NCI-H510A treated with DMSO at 0.1 percent for 48 hours (cell line): ENCODE measurements around the gene TCERG1L.

Experiments used
- DNase-seq: peaks from one replicate; lab custom pipeline; 2025; lab: John Stamatoyannopoulos, UW

Gene TCERG1L

DNA sequence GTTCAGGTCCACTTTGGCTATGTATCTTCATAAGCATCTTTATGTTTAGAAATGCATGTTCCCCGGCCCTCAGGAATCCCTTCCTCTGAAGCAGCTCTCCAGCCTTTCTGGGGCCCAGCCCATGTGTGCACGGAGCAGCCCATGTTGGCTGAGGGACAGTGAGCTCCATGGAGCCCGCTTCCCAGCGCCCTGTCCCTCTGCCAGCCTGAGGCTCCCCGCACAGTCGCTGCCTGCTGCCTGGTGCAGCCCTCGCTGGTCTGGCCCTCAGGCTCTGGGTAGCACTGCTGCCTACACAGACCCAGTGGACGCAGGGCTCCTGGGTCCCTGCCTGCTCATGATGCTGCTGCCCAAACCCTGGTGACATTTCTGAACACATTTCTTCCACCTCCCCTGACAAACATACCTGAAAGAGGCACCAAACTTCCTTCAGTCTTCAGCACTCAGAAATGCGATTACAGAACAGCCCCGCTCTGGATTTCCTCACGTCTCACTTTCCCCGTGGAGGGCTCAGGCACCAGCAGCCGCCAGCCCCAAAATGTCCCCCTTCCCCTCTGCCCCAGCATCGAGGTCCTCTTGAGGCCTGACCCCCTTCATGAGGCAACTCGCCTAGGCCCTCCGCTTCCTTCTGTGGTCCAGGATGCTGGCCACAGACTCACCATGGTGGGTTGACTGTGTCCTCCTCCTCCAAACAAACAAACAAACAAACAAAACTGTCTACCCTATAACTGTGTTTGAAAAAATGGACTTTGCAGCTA is 5.0 kb upstream of the TCERG1L start:
- DNase-seq: no peak

DNA sequence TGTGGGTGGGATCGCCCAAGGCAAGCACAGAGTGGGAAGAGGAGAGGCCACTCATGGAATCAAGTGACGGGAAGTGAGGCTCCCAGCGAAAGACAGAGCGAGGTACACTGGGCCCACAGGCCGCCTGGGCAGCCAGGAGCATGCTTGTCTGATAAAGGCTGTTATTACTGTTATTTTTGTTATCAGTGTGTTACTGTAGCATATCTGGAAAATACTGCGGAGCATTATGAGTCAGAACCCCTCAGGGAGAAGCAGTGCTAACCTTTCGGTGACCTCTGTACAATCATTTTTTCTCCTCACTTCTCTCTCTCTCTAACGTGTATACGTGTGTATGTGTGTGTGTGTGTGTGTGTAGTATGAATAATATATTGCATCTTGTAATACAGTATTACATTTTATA is 3.8 kb upstream of the TCERG1L start:
- DNase-seq: no peak

DNA sequence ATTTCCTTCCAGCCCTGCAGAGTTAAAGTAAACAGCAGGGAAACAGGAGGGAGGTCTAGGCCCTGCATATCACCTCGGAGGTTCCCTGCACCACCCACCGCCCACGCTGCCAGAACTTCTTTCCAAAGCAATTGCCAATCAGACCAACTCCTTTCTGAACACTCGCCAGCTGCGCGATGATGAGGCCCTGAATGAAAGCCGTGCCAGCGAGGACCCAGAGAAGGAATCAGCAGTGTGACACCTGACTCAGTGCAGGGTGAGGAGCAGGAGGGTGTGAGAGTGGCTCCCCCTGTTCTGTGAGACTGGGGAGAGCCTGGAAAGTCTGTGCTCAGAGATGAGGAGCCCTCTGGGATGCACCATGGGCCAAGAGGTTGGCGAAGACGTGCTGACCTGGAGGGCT is 3.3 kb upstream of the TCERG1L start:
- DNase-seq: no peak

DNA sequence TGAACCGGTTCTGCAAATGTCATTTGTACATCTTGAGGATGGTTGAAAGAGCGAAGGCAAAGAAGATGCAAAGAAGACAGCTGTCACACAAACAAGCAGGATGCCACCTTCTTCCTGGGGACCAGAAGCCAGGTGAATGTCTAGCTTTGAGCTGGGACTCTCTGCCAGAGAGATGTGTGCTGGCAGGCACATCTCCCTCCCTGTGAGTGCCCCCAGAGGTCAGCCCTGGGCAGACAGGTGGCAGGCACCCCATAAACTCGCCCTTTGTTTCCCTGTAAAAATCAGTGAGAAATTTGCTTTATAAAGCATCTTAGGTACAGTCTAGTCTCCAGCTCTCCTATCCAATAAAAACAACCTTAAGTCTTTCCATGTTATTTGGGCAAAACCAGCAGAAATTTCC is 2.6 kb upstream of the TCERG1L start:
- no peak for DNase-seq

DNA sequence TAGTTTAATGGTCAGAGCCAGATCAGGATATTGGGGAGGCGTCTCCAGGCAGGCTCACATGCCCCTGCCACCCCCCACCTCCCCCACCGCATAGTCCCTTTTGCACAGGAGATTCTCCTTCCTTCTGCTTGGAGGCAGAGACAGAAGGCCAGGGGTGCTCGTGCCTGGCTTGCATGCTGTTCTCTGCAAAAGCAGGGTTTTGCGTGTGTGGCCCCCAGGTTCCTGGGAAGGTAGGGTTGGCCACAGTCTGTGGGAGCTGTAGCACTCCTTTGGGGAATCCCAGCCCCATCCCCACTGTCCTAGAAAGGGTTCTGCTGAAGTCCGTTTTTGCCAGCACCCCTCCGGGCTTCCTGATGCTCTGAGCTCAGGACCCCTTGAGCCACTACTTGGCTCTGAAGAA is 1.9 kb upstream of the TCERG1L start:
- DNase-seq: no peak

DNA sequence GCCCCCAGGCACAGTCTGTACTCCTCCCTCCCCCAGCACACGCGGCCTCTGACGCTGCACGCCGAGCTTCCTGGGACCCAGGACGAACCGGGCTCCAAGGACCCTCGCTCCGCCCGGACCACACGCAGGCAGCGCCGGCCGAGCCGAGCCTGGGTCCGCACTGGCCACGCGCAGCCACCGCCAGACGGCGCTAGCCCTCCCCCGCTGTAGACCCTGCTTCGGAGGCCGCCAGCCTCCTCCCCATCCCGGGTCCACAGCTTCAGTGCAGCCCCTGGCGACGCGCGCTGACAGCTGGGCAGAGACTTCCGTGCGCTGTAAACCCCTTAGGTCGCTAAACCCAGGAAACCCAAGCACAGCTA is 936 bp upstream of the TCERG1L start:
- peak; percentile 61 for DNase-seq

DNA sequence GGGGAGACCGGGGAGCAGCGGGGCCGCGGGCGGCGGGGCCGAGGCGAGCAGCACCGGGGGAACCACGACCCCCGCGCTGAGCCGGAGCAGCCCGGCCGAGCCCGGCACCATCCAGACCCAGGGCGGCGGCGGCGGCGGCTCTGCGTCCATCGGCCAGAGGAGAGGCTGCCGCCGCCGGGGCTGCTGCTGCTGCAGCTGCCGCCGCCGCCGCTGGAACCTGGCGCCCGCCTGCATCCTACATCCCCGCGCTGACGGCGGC is 190 bp downstream of the TCERG1L start:
- no peak for DNase-seq

DNA sequence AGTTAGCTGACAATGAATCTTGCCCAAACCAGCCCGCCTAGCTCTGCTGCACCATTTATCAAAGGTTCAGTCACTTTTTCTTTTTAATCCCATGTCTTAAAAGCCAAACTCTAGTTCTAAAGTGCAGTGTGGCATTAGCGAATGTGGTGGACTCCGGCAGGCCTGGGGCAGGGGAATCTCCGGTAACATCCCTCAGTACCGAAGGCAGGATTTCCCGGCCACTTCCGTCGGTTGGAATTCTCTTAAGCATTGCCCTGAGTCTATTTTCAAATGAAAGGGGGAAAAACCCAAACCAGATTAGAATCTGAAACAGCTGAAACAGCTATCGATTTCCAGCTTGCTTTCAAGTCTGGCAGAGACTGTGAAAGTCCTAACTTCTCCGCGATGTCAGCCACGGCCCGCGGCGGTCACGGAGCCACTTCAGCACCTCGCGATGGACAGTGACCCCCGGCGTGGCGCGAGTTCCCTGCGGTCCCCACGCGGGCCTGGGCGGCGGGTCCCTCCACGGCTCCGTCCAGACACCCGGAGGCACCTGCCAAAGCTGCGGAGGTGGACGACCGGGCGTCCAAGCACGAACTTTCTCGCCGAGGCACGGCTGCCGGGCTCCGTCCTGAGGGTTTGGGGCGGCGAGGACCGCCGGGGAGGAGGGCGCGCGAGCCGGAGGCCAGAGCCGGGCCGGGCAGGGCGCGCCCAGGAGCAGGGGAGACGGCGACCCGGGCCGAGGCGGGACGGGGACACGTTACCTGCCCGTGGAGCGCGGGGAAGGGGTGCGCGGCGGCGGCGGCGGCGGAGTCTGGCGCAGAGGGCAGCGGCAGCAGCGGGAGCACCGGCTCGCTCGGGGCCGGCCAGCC is 745 bp downstream of the TCERG1L start:
- DNase-seq: peak; percentile 57

DNA sequence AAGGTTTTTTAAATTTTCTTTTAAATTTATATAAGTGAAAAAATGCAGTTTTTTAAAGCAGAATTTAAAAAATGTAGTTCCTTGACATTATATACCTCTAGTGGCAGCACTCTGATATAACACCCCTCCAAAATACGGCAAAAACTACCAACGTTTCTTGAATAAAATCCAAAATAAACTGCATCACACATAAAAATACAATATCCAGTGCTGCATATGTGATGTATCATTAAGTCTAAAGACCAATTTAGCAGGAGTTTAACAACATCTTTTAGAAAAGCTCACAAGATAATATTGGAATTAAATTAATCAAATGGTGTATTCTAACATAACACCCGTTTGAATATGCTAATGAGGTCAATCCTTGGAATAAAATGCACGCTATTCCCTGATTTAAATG is 1.4 kb downstream of the TCERG1L start:
- DNase-seq: peak; percentile 58

DNA sequence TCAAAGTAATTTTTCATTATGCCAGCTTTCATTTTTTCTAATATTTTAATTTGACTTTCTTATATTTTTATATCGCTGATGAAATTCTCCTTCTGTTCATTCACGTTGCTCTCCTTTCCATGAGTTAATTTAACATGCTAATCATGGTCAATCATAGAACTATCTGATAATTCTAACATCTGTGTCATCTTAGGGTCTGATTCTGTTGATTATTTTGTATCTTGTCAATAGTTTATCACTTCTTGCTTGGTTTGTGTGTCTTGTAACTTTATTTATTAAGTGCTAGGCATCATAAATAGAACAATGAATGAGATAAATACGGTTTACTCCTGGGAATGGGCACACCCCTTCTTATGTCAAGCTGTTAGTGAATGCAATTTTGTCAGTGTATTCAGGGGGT is 11.0 kb downstream of the TCERG1L start:
- DNase-seq: no peak

DNA sequence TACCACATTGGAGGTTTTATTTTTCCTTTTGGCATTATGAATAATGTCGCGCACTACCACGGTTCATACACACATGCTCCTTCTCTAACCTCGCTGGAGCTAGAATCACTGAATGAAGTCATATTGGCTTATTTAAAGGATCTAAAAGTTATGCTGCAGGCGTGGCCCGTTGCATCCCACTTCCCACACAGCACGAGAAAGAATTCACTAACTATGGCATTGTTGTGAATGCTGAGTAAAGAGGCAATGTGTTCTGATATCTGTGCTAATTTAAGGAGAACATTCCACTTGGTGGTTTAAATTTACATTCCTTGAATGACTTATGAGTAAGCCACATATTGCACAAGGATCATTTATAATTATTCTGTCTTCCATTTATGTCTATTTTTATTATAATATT is 20.7 kb downstream of the TCERG1L start:
- DNase-seq: no peak

DNA sequence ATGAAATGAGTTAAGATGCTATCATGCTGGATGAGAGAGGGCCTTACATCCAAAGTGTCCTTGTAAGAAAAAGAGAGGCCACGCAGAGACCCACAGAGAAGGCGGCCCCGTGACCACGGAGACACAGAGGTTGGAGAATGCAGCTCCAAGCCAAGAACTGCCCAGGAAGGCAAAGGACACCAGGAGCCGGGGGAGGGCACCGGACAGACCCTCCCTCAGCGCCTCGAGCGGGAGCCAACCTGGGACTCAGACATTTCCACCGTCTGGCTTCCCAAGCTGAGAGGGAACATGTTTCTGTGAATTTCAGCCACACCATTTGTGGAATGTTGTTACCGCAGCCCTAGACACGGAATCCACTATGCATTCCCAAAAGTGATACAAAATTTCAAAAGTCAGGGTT is 22.9 kb downstream of the TCERG1L start:
- no peak for DNase-seq

DNA sequence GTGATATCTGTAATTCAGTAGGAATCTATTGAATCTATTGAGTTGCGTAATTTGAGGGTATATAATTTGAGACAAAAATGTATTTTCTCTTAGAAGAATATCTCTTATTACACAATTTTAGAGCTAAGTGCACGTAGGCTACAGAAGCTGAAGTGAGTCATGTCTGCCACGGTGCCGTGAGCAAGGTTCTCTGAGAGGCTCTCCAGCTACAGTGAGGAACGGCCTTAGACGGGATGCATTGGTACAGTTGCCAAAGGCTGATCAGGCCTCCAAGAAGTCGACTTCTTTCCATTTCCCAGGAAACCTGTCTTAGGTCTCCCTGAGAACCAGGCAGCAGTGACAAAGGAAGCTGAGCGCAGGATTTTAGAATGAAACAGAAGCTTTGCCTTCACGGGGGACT is 28.6 kb downstream of the TCERG1L start:
- DNase-seq: no peak

DNA sequence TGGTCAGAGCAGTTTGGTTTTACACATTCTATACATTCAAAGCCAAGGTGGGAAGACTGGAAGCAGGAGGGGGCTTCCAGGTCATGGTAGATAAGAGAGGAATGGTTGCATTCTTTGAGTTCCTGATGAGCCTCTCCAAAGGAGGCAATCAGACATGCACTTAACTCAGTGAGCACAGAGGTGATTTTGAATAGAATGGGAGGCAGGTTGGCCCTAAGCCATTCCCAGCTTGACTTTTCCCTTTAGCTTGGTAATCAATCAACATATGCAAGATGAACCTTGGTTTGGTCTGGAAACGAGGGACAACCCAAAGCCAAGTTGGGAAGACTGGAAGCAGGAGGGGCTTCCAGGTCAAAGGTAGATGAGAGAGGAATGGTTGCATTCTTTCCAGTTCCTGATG is 31.4 kb downstream of the TCERG1L start:
- DNase-seq: no peak

DNA sequence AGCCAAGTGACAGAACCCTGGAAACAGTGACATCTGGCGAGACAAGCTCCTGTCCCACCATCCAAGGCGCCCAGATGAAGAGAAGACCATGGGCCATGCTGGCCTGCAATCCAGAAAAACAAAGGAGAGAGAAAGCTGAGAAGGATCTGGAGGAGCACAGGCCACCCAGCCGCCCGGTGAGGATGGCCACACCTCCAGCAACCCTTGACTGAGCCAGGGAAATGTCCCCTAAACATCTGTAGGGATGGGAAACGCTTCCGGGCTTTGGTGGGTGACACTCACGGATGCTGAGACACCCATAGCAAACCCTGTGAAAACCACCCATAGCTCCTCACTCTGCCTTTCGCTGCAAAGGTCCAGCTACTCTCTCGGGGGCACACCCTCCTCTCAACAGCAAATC is 32.0 kb downstream of the TCERG1L start:
- no peak for DNase-seq

DNA sequence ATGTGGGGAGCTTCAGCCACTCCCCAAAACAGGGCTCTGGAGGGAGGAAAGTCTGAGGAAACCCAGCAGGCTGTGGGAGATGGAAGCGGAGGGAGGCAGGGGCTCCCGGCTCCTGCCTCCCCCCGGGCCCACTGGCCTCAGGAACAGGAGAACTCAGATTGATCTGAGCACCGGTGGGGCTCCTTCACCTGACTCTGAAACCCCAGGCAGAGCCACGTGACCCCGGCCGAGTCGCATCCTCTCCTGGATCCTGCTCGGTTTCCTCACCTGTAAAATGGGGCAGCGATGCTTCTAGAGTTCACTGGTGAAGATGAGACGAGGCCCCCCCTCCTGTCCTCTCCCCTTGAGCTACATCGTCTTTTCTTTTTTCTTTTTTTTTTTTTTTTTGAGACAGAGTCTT is 33.6 kb downstream of the TCERG1L start:
- DNase-seq: no peak

DNA sequence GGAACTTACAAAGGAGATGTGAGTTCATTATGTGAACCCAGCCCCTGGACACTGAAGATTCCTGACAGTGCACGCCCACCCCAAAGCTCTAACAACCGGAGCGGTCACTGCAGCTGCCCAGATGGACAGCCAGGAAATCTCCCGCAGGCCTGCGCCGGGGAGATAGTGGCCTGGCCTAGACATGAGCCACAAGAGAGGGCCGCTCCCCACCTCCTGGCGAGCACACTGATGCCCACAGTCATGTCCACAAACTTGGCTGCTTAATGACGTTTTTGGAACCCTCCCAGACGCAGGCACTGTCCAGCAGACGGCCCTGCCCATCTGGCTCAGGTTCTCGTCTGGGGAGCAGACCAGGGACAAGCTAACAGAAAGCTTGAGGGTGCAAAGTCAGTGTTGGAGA is 34.2 kb downstream of the TCERG1L start:
- DNase-seq: no peak

DNA sequence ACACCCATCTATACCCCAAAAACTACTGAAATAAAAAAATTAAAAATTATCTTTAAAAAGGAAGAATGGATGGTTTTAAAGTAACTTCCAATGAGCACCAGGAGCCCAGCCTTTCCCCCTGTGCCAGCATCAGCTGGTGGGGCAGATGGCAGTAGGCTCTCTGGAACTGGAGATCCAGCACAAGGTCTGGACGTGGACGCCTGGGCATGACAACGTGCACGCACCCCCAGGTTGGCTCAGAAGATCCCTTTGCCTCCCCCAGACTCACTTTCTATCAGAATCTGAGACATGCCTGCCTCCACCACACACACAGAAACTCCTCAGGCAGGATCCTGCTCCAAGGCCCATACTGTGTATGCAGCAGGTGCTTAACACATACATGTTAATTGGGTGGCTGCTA is 35.8 kb downstream of the TCERG1L start:
- no peak for DNase-seq

DNA sequence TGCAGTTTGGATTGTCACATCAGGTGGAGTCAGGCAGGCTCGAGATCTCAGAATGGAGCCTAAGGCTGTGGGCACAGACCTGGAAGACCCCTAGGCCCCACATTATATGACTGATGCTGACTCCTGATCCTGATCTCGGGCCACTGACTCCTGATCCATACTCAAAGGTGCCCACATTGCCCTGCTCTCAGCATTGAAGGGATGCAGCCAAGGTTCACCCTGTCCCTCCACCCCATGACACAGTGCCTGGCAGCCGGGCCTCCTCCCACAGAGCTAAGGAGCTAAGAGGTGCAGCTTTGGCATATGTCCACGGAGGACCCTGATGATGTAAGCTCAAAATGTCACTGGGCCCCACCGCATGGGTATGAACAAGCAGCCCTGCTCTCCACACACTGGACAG is 36.6 kb downstream of the TCERG1L start:
- DNase-seq: no peak

DNA sequence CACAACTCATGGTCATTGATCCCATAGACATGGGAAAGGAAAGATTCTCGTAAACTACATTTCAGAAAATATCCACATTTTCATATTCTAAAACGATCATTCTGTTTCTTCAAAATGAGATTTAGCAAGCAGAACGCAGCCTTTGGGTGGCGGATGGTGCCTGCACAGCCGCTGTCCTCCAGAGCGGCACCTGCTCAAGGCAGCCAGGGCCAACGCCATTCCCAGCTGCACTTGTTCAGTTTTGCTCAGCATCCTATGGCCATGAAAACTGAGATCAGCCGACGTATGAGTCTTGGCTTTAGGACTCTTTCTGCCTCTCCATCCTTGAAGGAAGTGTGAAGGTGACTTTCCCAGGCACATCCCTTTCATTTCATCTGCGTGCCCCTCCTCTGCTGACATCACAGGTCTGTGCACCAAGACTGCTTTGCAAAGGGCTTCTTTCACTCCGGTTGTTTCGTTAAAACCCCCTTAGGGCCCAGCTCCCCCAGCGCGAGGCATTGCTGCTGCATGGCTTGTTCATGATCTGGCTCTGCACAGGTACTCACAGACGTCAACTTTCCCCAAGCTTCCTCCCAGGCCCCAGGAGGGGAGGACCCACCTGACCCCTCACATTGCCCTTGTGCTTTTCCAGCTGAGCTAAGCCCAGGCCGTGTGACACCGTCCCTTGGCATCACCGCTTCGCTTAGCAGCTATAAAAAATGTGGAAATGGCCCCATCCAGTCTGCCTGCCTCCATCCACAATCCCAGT is 37.2 kb downstream of the TCERG1L start:
- DNase-seq: no peak

DNA sequence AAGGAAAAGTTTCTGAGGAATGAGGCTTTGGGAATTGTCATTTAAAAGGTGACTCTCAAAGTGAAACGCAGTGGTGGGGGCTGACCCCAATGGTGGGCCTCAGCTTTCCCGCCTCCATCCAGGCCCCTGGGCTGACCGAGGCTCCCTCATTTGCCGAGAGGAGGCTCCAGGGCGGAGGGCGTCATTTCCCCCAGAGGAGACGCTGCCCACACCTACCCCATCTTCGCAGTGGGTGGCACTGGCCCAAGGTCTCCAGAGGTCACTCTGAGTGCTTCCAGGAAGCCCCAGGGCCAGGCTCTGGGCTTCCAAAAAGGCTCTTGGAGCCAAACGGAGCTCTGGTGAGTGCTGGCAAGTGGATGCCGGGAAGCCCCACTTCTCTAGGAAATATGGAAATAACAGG is 38.0 kb downstream of the TCERG1L start:
- no peak for DNase-seq

DNA sequence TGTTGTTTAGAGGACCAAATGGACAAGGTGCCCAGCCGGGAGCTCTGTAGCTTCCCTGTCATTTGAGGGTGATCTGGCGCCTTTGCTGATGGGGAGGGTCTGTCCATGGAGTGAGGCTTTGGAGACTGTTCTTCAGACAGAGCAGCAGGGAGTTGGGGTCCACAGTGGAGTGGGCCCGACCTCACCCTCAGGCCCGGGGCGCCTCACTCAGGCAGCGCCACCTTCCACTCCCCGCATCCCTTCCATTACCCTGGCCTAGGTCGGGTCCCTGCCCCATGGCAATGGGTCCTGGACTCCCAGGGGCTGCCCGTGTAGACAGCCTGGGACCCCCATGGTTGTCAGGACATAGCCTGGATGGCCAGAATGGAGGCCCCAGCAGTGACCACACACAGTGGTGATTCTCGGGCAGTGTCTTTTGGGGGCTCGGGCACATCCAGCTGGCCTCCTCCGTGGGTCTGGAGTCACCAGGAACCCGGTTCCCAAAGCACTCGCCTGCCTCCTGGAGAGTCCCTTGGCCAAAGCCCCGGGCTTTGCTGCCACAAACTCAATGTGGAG is 38.5 kb downstream of the TCERG1L start:
- DNase-seq: no peak

DNA sequence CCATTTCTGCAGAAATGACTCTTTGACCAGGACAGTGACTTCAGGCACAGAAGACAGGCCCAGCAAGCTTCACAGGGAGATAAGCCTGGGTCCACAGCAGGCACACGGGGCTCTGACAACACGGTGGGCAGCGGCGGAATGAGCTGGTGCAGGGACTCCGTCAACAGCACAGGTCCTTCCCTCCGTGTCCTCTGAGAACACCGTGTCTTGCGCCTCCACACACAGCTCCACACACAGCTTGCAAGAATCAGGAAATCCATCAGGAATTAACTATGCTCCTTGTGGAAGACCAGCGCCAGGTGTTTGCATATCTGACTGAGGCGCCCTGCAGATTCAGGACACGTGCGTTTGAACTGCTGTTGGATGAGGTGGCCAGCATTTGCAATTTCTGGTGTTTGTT is 39.6 kb downstream of the TCERG1L start:
- no peak for DNase-seq
